Activated naive CD8-positive, alpha-beta T cell treated with anti-CD3 and anti-CD28 coated beads, Interleukin-2, amount 10 ng/mL, durations not matched to agents 7 days and 5 days (primary cell): ENCODE results near the gene BRWD1. TPM values are rescaled to one million over a fixed set of nuclear protein-coding genes. Genes with fewer than 3 reads are reported as not detected.
"Not testable (repeated sequence)": the region's sequence is repeated elsewhere in the genome, so short reads cannot be mapped to it uniquely, and the experiment has no call there.

Experiments used
- ATAC-seq: fragments of 150-1000 bp; cut with Tn5 transposase; one replicate; pipeline ENCODE4 v1.10.0; 2021; ENCODE audit warnings: low read depth, moderate library complexity
- POLR2A ChIA-PET: fragments of 350-600 bp; sonication (Branson Sonifier 250); formaldehyde crosslinking; loops from one replicate; lab custom pipeline; 2021; ENCODE audit warnings: antibody characterized with exemption; lab: Charles Lee
- DNase-seq: peaks from one replicate; pipeline ENCODE4 v3.0.0; 2021
- H3K27ac Mint-ChIP-seq: one replicate; pipeline ENCODE4 v1.8.0; 2022; ENCODE audit warnings: mild to moderate bottlenecking, mixed read lengths
- H3K27me3 Mint-ChIP-seq: one replicate; pipeline ENCODE4 v1.8.0; 2022; ENCODE audit warnings: mild to moderate bottlenecking, moderate library complexity, mixed read lengths
- H3K36me3 Mint-ChIP-seq: one replicate; pipeline ENCODE4 v1.8.0; 2021; ENCODE audit warnings: mild to moderate bottlenecking, mixed read lengths
- H3K4me1 Mint-ChIP-seq: one replicate; pipeline ENCODE4 v1.8.0; 2021; ENCODE audit warnings: mixed read lengths
- H3K4me3 Mint-ChIP-seq: one replicate; pipeline ENCODE4 v1.8.0; 2022; ENCODE audit warnings: mild to moderate bottlenecking, moderate library complexity, mixed read lengths
- H3K9me3 Mint-ChIP-seq: one replicate; pipeline ENCODE4 v1.8.0; 2021; ENCODE audit warnings: mixed read lengths
- total RNA-seq, 2 experiments: library from RNA; stranded (reverse); gene quantifications; one replicate each; pipeline ENCODE4 v1.2.3, GENCODE V29; 2021

Gene BRWD1
- total RNA-seq, 2 experiments from 2014 or later = 53.5 to 62.9 TPM

DNA sequence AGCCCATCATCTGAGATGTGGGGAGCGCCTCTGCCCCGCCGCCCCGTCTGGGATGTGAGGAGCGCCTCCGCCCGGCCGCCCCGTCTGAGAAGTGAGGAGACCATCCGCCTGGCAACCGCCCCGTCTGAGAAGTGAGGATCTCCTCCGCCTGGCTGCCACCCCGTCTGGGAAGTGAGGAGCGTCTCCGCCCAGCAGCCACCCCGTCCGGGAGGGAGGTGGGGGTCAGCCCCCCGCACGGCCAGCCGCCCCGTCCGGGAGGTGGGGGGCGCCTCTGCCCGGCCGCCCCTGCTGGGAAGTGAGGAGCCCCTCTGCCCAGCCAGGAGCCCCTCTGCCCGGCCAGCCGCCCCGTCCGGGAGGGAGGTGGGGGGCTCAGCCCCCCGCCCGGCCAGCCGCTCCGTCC is 156.2 kb downstream of the BRWD1 start:
- ATAC-seq, H3K9me3 Mint-ChIP-seq, H3K4me1 Mint-ChIP-seq, H3K4me3 Mint-ChIP-seq, H3K36me3 Mint-ChIP-seq, DNase-seq, H3K27ac Mint-ChIP-seq, H3K27me3 Mint-ChIP-seq, POLR2A ChIA-PET: not testable (repeated sequence)

DNA sequence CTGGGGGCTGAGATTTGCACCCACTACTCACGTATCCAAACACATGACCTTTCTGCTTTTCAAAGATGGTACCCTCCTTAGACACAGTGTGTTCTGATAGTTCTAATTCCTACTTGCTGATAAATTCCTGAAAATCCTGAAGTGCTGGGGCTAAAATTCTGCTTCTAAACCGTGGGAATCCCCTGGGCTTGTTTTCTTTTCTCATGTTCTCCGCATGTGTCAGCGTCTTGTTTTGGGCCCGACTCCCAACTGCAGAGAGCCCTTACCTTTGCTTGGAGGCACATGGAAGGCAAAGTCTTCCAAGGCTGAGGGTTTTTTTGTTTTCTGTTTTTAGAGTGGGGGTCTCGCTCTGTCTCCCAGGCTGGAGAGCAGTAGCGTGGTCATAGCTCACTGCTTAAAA is 157.4 kb downstream of the BRWD1 start:
- Mint-ChIP-seq H3K4me1 (no peaks in the 10 kb centered on the region), H3K36me3 (no peaks in the 10 kb centered on the region), H3K4me3 (no peak overlapping the region), H3K27me3 (no peaks in the 10 kb centered on the region), H3K27ac (no peak overlapping the region), H3K9me3 (no peaks in the 10 kb centered on the region)
- DNase-seq (no peak), ATAC-seq (no peak)
- POLR2A ChIA-PET = no interaction called here

DNA sequence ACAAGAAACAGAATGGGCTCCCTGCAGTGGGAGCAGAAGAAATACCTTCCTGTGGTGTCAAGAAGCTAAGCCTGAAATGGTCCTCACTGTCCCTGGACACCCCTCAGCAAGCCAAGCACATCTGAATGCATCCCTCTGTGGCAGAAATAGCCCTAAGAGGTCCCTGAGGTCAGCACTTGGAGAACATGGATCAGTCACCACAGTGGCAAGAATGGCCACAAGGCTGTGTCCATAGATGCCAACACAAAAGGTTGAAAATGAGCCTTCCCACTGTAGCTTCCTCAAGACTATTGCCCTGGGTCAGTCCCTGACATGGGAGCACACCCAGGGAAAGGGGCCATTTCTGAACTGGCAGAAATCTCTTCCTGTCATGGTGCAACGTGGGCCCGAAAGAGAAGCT is 157.9 kb downstream of the BRWD1 start:
- no peaks in the 10 kb centered on the region for H3K36me3 Mint-ChIP-seq
- no peak for DNase-seq
- H3K4me1 Mint-ChIP-seq = no peaks in the 10 kb centered on the region
- no peak for ATAC-seq
- H3K9me3 Mint-ChIP-seq = no peaks in the 10 kb centered on the region
- no peak overlapping the region for H3K4me3 Mint-ChIP-seq
- POLR2A ChIA-PET = no interaction called here
- H3K27me3 Mint-ChIP-seq = no peaks in the 10 kb centered on the region
- no peak overlapping the region for H3K27ac Mint-ChIP-seq

DNA sequence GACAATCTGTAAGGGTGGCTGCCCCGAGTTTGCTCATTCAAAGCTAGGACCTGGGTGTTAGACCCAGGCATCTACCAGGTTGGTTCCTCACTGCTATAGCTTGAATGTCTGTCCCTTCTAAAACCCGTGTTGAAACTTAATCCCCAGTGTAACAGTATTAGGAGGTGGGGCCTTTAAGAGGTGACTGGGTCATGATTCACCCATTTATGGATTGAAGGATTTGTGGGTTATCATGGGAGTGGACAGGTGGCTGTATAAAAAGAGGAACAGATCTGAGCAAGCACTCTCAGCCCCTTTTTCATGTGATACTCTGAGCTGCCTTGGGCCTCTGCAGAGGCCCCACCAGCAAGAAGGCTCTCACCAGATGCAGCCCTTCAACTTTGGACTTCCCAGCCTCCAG is 159.6 kb downstream of the BRWD1 start:
- DNase-seq (no peak), ATAC-seq (no peak)
- no peak overlapping the region for H3K4me3 Mint-ChIP-seq
- H3K4me1 Mint-ChIP-seq = no peaks in the 10 kb centered on the region
- no peak overlapping the region for H3K27ac Mint-ChIP-seq
- POLR2A ChIA-PET = no interaction called here
- peaks cover 2% of the 10 kb centered on the region for H3K27me3 Mint-ChIP-seq
- no peaks in the 10 kb centered on the region for H3K9me3 Mint-ChIP-seq
- no peaks in the 10 kb centered on the region for H3K36me3 Mint-ChIP-seq

DNA sequence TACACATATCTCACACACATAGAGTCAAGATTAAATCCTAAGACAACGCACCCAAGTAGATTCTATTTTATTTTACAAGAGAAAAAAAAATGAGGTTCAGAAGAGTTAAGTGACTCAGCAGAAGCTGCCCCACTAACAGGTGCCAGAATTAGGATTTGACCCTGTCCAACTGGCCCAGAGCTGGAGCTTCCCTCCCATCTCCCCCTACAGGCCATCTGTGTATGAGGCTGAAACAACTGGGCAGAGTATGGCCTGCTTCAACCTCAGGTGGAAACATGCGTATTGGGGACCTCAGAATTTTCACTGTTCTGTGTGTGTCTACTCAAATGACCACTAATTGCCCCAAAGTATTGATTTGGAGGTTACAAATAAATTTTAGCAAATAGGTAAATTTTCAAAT is 160.1 kb downstream of the BRWD1 start:
- Mint-ChIP-seq H3K36me3 (no peaks in the 10 kb centered on the region), H3K4me1 (no peaks in the 10 kb centered on the region), H3K27me3 (peaks cover 6% of the 10 kb centered on the region), H3K9me3 (no peaks in the 10 kb centered on the region), H3K4me3 (no peak overlapping the region), H3K27ac (no peak overlapping the region)
- POLR2A ChIA-PET = no interaction called here
- ATAC-seq (no peak), DNase-seq (no peak)

DNA sequence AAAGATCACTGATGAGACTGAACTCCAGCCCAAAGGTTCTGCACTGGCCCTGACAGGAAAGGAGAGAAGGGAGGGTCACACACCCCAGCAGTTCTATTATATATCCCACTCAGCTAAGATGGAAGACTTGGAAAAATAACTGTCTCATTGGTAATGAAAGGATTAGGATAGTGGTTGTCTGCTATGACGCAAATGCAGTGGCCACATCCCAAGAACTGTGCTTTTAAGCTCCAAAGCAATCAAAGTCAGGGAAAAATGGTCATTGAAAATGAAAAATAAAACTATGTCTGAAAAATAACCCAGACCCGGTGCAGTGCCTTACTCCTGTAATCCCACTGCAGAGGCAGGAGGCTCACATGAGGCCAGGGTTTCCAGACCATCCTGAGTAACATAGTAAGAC is 161.2 kb downstream of the BRWD1 start:
- ATAC-seq (no peak), DNase-seq (no peak)
- no peaks in the 10 kb centered on the region for H3K4me1 Mint-ChIP-seq
- no peak overlapping the region for H3K4me3 Mint-ChIP-seq
- POLR2A ChIA-PET = no interaction called here
- no peak overlapping the region for H3K27ac Mint-ChIP-seq
- H3K36me3 Mint-ChIP-seq = no peaks in the 10 kb centered on the region
- H3K27me3 Mint-ChIP-seq = peaks cover 12% of the 10 kb centered on the region
- no peaks in the 10 kb centered on the region for H3K9me3 Mint-ChIP-seq

DNA sequence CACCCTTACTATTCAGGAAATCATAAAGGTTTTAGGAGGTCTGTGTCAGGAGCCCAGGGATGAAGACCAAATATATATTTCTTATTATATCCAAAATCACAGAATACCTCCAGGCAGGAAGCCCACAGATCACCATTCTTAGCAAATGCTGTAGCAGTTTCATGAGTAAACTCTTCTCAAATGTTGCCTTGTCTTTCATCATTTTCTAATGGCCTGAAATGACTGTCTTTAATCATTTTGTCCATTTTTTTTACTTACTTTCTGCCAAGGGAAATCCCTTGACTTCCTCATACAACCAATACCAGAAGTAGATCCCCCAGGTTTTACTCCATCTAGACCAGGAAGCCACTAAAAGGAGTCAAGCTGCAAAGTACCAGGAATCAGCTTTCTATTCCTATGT is 162.6 kb downstream of the BRWD1 start:
- POLR2A ChIA-PET = no interaction called here
- H3K36me3 Mint-ChIP-seq = peaks cover 1% of the 10 kb centered on the region

DNA sequence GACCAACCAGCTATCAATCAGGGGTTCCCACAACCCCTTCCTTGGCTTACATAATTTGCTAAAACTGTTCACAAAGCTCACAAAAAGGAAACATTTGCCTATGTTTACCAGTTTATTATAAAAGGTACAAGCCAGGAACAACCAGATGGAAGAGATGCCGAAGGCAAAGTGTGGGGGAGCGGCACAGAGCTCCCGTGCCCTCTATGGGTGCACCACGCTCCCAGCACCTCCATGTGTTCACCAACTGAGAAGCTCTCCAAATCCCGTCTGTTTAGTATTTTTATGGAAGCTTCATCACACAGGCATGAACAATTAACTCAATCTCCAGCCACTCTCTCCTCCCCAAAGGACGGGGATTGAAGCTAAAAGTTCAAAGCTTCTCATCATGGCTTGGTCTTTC is 163.1 kb downstream of the BRWD1 start:
- POLR2A ChIA-PET = no interaction called here
- ATAC-seq = no peak
- H3K27ac Mint-ChIP-seq = no peak overlapping the region
- H3K4me3 Mint-ChIP-seq = no peak overlapping the region
- peaks cover 19% of the 10 kb centered on the region for H3K27me3 Mint-ChIP-seq
- DNase-seq = no peak
- peaks cover 1% of the 10 kb centered on the region for H3K36me3 Mint-ChIP-seq
- H3K9me3 Mint-ChIP-seq = peaks cover 5% of the 10 kb centered on the region
- no peaks in the 10 kb centered on the region for H3K4me1 Mint-ChIP-seq

More for the DNA sequence above, 162.6 kb downstream of the BRWD1 start:
- peaks cover 2% of the 10 kb centered on the region for H3K9me3 Mint-ChIP-seq
- no peak overlapping the region for H3K27ac Mint-ChIP-seq
- DNase-seq = no peak
- no peaks in the 10 kb centered on the region for H3K4me1 Mint-ChIP-seq
- ATAC-seq = no peak
- peaks cover 17% of the 10 kb centered on the region for H3K27me3 Mint-ChIP-seq
- no peak overlapping the region for H3K4me3 Mint-ChIP-seq

- Mint-ChIP-seq H3K9me3 (peaks cover 6% of the 10 kb centered on the region), H3K27ac (no peak overlapping the region), H3K36me3 (peaks cover 1% of the 10 kb centered on the region), H3K27me3 (peaks cover 19% of the 10 kb centered on the region), H3K4me1 (no peaks in the 10 kb centered on the region), H3K4me3 (no peak overlapping the region)
- DNase-seq = no peak
- ATAC-seq = no peak
- POLR2A ChIA-PET = no interaction called here
Measured at GRCh38 chr21:39149882-39150281, 163.6 kb downstream of the BRWD1 start.

DNA sequence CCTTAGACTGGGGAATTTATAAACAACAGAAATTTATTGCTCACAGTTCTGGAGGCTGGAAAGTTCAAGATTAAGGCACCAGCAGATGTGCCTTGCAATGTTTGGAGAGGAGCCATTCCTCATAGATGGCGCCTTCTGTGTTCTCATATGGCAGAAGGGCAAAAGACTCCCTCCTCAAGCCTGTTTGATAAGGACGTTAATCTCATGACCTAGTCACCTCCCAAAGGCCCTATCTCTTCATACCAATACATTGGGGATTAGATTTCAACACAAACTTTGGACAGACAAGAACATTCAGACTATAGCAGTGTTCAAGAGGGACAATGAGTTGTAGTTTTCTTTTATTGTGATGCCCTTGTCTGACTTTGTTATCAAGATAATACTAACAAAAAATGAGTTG is 164.5 kb downstream of the BRWD1 start:
- Mint-ChIP-seq H3K27ac (no peak overlapping the region), H3K9me3 (peaks cover 6% of the 10 kb centered on the region), H3K27me3 (peaks cover 19% of the 10 kb centered on the region), H3K36me3 (peaks cover 1% of the 10 kb centered on the region), H3K4me3 (no peak overlapping the region), H3K4me1 (no peaks in the 10 kb centered on the region)
- ATAC-seq (no peak), DNase-seq (no peak)
- POLR2A ChIA-PET = no interaction called here

DNA sequence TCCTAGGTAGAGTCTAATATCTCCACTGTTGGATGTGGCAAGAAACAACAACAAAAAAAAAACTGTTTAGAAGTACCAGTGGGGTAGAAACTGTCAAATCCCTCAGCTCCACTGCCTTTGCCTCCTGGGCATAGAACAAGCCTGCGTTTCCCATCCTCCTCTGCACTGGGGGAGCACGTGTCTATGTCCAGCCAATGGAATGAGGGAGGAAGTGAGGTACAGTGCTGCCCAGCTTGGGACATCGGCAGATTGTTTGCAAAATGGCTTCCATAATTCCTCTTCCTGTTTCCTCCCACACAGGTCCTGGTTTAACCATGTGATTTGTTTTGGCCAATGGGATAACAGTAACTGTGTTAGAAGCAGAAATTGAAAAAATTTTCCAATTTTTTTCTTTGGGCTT is 169.2 kb downstream of the BRWD1 start:
- H3K36me3 Mint-ChIP-seq = peaks cover 1% of the 10 kb centered on the region
- POLR2A ChIA-PET = no interaction called here
- ATAC-seq (no peak), DNase-seq (no peak)
- H3K27me3 Mint-ChIP-seq = peaks cover 25% of the 10 kb centered on the region
- no peak overlapping the region for H3K4me3 Mint-ChIP-seq
- H3K9me3 Mint-ChIP-seq = peaks cover 6% of the 10 kb centered on the region
- H3K27ac Mint-ChIP-seq = no peak overlapping the region
- H3K4me1 Mint-ChIP-seq = no peaks in the 10 kb centered on the region

- Mint-ChIP-seq H3K36me3 (peaks cover 1% of the 10 kb centered on the region), H3K27me3 (peaks cover 14% of the 10 kb centered on the region), H3K27ac (no peak overlapping the region), H3K9me3 (peaks cover 6% of the 10 kb centered on the region), H3K4me3 (no peak overlapping the region), H3K4me1 (no peaks in the 10 kb centered on the region)
- DNase-seq (no peak), ATAC-seq (no peak)
- POLR2A ChIA-PET = no interaction called here
Measured at GRCh38 chr21:39142972-39143371, 170.5 kb downstream of the BRWD1 start.

GRCh38 chr21:39141502-39141901 is 171.9 kb downstream of the BRWD1 start:
- ATAC-seq = no peak
- H3K27me3 Mint-ChIP-seq = peaks cover 8% of the 10 kb centered on the region
- no peak for DNase-seq
- no peak overlapping the region for H3K4me3 Mint-ChIP-seq
- H3K27ac Mint-ChIP-seq = no peak overlapping the region
- no peaks in the 10 kb centered on the region for H3K4me1 Mint-ChIP-seq
- POLR2A ChIA-PET = no interaction called here
- H3K36me3 Mint-ChIP-seq = no peaks in the 10 kb centered on the region
- H3K9me3 Mint-ChIP-seq = peaks cover 4% of the 10 kb centered on the region

- H3K36me3 Mint-ChIP-seq = no peaks in the 10 kb centered on the region
- no peak overlapping the region for H3K27ac Mint-ChIP-seq
- no peaks in the 10 kb centered on the region for H3K9me3 Mint-ChIP-seq
- no peak for DNase-seq
- no peak overlapping the region for H3K4me3 Mint-ChIP-seq
- POLR2A ChIA-PET = no interaction called here
- no peak for ATAC-seq
- no peaks in the 10 kb centered on the region for H3K4me1 Mint-ChIP-seq
- peaks cover 6% of the 10 kb centered on the region for H3K27me3 Mint-ChIP-seq
Measured at GRCh38 chr21:39137248-39138178, 175.9 kb downstream of the BRWD1 start.
